ENCODE results near the gene TGM2. TPM values are rescaled to one million over a fixed set of nuclear protein-coding genes. Genes with fewer than 3 reads are reported as not detected.

The TGM2 gene
- total RNA-seq, 2 experiments from 2014 or later, result 0.35 TPM

DNA sequence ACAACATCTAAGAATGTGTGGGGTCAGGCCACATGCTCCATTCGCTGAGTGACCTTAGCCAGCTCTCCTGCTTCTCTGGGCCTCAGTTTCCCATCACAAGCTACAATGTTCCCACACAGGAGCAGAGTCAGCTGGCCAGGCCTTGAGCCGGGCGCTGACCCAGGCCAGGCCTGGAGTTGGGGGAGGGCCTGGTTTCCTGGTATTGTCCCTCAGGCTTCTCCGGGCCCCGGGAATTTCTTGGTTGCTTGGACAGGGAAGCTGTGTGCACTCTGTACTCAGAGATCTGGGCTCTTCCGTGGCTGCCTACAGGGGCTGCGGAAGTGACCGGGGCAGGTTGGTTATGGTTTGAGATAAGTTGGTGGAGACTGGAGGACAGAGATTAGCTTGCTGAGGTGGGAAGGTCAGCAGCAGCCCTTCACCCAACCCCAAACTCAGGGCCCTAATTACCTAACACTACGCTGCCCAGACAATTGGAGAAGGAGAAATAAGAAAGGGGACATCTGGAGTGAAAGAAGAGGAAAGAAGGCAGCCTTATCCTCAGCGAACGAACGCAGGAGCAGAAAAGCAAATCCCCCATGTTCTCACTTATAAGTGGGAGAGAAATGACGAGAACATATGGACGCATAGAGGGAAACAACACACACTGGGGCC is 6.2 kb downstream of the TGM2 start:
- DNase-seq (no peak), ATAC-seq (no peak)
- CTCF ChIA-PET, result no interaction called here
- peaks cover 13% of the 10 kb centered on the region for H3K27me3 Mint-ChIP-seq
- H3K36me3 Mint-ChIP-seq, result no peaks in the 10 kb centered on the region
- no peaks in the 10 kb centered on the region for H3K9me3 Mint-ChIP-seq (ENCODE audit: low read depth)
- no peak overlapping the region for H3K4me3 Mint-ChIP-seq
- peaks cover 12% of the 10 kb centered on the region for H3K4me1 Mint-ChIP-seq
- no peak overlapping the region for H3K27ac Mint-ChIP-seq

DNA sequence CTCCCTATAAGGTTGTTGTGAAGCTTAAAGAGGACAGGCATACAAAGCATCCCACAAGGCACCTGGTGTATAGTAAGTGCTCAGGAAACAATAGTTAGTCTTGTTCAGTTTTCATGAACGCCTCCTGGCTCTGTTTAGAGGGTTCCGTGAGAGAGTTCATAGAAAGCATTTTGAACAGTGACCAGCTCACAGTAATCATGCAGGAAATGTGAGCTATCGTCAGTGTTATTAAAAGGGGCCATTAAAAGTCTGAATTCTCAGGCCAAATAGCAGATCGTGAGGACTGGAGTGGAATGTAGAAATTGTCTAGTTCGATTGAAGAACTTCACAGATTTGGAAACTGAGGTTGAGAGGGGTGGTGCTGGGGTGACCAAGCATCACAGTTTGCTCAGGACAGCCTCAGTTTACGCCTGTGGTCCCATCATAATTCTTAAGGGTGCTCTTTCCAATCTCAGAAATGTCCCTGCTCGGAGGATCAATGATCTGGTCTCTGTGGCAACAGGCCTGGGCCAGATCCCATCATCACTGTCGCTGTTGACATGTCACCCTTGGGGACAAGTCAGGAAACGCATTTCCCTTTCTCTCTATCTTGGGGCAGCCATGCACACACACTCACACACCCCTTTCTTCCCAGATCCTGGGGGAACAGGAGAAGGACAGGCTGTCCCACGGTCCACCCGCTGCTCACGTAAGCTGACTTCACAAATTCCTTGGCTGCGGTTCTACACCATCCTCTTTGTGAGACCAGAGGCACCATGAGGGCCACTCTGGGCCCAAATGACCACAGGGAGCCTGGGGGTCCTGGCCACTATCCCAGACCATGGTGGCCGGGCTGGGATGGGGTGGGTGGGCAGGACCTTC is 7.2 kb downstream of the TGM2 start:
- CTCF ChIA-PET, result no interaction called here
- H3K27me3 Mint-ChIP-seq, result peaks cover 5% of the 10 kb centered on the region
- H3K27ac Mint-ChIP-seq, result no peak overlapping the region
- no peak for DNase-seq
- ATAC-seq, result no peak
- no peaks in the 10 kb centered on the region for H3K9me3 Mint-ChIP-seq (ENCODE audit: low read depth)
- H3K4me1 Mint-ChIP-seq, result peaks cover 20% of the 10 kb centered on the region
- H3K36me3 Mint-ChIP-seq, result no peaks in the 10 kb centered on the region
- no peak overlapping the region for H3K4me3 Mint-ChIP-seq

DNA sequence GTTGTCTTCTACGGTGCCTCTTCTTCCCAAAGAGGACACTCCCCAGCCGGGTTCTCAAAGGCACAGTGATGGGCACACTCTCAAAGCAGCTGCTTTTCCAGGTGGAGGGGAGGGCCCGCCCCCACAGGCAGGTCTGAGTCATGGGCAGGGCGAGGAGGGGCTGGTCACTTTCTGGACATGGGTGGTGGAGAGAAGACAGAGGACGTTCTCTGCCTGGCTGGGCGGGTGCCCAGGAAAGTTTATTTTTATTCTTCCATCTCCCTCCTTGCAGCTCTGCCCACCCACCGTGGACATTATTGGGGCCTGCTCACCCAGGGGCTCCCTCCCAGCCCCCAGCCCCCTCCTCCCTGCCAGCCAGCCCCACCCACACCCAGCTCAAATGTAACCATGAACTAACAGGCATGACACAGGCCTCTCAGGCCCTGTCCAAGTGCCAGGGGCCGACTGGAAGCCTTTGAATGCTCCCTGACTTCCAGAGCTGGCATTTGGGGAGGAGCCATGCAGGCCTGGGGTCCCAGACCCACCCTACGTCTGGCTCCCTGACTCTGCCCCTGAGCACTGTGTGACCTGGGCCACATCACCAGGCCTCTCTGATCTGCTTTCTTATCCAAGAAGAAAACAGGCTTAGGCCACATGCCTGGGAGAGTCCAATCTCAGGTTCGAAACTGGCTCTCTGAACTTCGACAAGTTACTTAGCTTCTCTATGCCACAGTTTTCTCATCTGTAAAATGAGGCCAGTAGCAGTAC is 8.0 kb downstream of the TGM2 start:
- no peaks in the 10 kb centered on the region for H3K9me3 Mint-ChIP-seq (ENCODE audit: low read depth)
- ATAC-seq (no peak), DNase-seq (no peak)
- peaks cover 28% of the 10 kb centered on the region for H3K4me1 Mint-ChIP-seq
- no peak overlapping the region for H3K4me3 Mint-ChIP-seq
- H3K36me3 Mint-ChIP-seq, result no peaks in the 10 kb centered on the region
- no peak overlapping the region for H3K27ac Mint-ChIP-seq
- no peaks in the 10 kb centered on the region for H3K27me3 Mint-ChIP-seq
- CTCF ChIA-PET, result no interaction called here

DNA sequence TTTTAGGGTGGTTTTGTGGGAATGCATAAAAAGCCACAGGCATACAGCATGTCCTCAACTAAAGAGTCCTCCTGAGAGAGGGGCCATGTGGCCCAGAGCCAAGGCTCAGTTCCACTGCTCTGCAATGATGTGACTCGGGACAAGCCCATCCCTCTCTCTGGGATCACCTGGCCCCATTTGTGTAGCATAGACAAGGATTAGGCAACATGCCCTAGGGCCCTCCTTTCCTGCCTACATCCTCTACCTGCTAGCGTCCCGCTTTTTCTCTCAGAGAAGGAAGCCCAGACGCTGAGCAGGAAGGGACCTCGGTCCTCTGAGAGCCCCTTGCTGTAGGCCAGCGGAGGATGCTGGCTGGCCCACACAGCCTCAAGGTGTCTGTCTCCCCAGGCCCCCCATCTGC is 8.8 kb downstream of the TGM2 start:
- no peaks in the 10 kb centered on the region for H3K9me3 Mint-ChIP-seq (ENCODE audit: low read depth)
- CTCF ChIA-PET, result no interaction called here
- H3K36me3 Mint-ChIP-seq, result no peaks in the 10 kb centered on the region
- no peak for DNase-seq
- H3K27me3 Mint-ChIP-seq, result no peaks in the 10 kb centered on the region
- peaks cover 31% of the 10 kb centered on the region for H3K4me1 Mint-ChIP-seq
- H3K27ac Mint-ChIP-seq, result no peak overlapping the region
- no peak for ATAC-seq
- no peak overlapping the region for H3K4me3 Mint-ChIP-seq

DNA sequence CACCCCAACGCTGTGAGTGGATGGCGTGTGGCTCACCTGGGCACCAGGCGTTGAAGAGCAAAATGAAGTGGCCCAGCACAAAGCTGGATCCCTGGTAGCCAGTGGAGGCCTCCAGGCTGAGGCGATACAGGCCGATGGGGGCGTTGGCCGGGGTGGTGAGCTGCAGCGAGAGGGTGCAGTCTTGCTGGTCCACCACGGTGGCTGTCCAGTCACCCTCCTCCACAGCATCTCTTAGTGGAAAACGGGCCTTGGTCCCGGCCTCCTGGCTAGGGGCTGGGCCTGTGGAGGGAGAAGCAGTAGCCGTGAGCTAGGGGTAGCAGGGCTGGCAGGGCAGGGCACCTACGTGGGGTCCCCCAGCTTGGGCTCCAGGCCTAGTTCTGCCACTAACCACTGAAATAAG is 9.3 kb downstream of the TGM2 start:
- no peak overlapping the region for H3K4me3 Mint-ChIP-seq
- H3K9me3 Mint-ChIP-seq (ENCODE audit: low read depth), result no peaks in the 10 kb centered on the region
- no peak for ATAC-seq
- H3K27me3 Mint-ChIP-seq, result no peaks in the 10 kb centered on the region
- peaks cover 26% of the 10 kb centered on the region for H3K4me1 Mint-ChIP-seq
- no peak for DNase-seq
- H3K27ac Mint-ChIP-seq, result no peak overlapping the region
- CTCF ChIA-PET, result no interaction called here
- H3K36me3 Mint-ChIP-seq, result no peaks in the 10 kb centered on the region

DNA sequence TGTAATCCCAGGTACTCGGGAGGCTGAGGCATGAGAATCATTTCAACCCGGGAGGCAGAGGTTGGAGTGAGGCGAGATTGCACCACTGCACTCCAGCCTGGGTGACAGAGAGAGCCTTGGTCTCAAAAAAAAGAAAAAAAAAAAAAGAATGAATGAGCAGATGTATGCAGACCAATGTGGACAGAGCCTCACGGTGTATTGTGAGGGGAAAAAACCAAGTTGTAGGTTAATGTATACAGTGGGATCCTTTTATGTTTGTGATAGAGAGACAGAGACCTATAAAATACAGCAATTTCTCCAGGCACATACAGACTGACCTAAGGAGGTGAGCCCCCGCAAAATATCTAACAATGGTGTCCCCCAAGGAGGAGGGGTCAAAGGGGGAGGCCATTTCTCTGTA is 11.7 kb downstream of the TGM2 start:
- DNase-seq (no peak), ATAC-seq (no peak)
- Mint-ChIP-seq H3K4me3 (no peak overlapping the region), H3K9me3 (ENCODE audit: low read depth) (no peaks in the 10 kb centered on the region), H3K36me3 (no peaks in the 10 kb centered on the region), H3K4me1 (peaks cover 23% of the 10 kb centered on the region), H3K27me3 (peaks cover 2% of the 10 kb centered on the region), H3K27ac (no peak overlapping the region)
- CTCF ChIA-PET, result interaction anchor here (1.0 to 1.4 kb wide), 2 partner anchors 10 kb away, joined by 3 read pairs; no protein-coding TSS in a partner anchor

DNA sequence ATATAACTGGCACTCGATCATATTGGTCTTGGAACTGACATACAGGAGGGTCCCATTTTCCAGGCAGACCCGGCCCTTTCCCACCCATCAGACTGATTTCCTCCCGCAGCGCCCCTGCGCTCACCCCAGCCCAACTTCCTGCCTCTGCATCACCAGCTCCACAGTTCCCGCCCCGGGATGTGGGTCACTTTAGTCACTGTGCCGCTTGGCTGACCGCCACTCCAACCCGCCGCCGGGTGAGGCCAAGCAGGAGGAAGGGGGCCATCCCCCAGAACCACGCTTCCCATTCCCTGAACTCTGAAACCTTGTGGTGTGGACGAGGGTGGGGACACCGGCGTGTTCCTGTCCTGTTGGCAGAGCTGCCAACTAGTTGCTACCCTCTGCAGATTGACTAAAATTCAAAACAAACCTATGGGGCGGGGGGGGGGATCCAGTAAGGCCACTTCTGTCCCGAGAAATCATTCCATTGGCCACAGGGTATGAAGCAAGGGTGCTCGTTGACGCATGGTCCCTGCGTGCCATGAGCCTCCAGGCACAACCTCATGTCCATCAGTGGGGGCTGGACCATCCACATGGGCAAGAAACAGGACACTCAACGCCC is 12.3 kb downstream of the TGM2 start:
- peak overlapping the region; percentile 49 for H3K4me3 Mint-ChIP-seq
- no peaks in the 10 kb centered on the region for H3K9me3 Mint-ChIP-seq (ENCODE audit: low read depth)
- ATAC-seq, result peak; percentile 84
- CTCF ChIA-PET, result interaction anchor here (0.8 to 1.7 kb wide), 5 partner anchors 8 to 40 kb away, joined by 3 to 4 read pairs (median 3); no protein-coding TSS in a partner anchor
- peak; percentile 78 for DNase-seq
- peaks cover 23% of the 10 kb centered on the region for H3K4me1 Mint-ChIP-seq
- H3K27ac Mint-ChIP-seq, result peak overlapping the region; percentile 79
- peaks cover 2% of the 10 kb centered on the region for H3K27me3 Mint-ChIP-seq
- H3K36me3 Mint-ChIP-seq, result no peaks in the 10 kb centered on the region

DNA sequence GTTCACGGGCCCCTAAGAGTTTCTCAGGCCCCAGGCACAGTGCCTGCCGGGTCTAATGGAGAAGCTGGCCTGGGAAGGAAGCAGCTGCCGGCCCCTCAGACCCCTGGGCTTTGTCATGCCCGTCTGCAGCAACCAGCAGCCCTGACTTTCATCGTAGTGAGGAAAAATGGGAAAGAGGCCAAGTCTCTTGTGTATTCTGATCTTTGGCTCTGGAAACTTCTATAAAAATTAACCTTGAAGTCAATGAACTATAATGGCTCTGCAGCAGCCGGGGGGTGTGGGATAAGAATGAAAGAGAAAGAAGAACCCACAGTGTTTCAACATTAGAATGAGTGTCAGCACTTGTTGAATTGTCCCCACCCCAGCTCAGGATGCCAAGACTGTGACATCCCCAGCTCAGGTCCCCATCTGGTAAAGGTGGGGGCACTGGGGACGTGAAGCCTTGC is 12.9 kb downstream of the TGM2 start:
- peaks cover 23% of the 10 kb centered on the region for H3K4me1 Mint-ChIP-seq
- peak; percentile 74 for ATAC-seq
- peaks cover 2% of the 10 kb centered on the region for H3K27me3 Mint-ChIP-seq
- no peak for DNase-seq
- H3K9me3 Mint-ChIP-seq (ENCODE audit: low read depth), result no peaks in the 10 kb centered on the region
- H3K27ac Mint-ChIP-seq, result peak overlapping the region; percentile 79
- no peaks in the 10 kb centered on the region for H3K36me3 Mint-ChIP-seq
- CTCF ChIA-PET, result interaction anchor here (0.8 to 1.7 kb wide), 5 partner anchors 8 to 39 kb away, joined by 3 to 4 read pairs (median 3); no protein-coding TSS in a partner anchor
- H3K4me3 Mint-ChIP-seq, result peak overlapping the region; percentile 49

DNA sequence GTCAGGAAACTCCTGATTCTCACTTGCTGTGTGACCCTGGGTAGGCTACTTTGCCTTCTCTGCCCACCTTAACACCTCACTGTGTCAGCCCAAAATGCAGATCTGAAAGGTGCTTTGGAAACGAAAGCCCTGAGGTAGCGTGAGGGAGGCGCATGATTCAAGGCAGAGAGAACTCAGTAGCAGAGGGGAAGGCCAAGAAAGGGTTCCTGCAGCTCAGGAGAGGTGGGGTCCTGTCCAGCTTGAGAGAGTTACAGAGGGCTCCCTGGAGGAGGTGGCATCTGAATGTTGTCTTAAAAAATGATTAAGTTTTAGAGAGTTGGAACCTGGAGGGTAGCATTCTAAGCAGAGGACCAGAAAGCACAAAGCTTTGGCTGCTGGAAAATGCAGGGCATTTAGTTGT is 13.6 kb downstream of the TGM2 start:
- Mint-ChIP-seq H3K27ac (peak overlapping the region; percentile 37), H3K27me3 (peaks cover 2% of the 10 kb centered on the region), H3K4me3 (no peak overlapping the region), H3K9me3 (ENCODE audit: low read depth) (no peaks in the 10 kb centered on the region), H3K36me3 (no peaks in the 10 kb centered on the region), H3K4me1 (peaks cover 23% of the 10 kb centered on the region)
- DNase-seq (no peak), ATAC-seq (no peak)
- CTCF ChIA-PET, result interaction anchor here (1.4 to 1.7 kb wide), 3 partner anchors 16 to 38 kb away, joined by 3 to 4 read pairs (median 3); no protein-coding TSS in a partner anchor

DNA sequence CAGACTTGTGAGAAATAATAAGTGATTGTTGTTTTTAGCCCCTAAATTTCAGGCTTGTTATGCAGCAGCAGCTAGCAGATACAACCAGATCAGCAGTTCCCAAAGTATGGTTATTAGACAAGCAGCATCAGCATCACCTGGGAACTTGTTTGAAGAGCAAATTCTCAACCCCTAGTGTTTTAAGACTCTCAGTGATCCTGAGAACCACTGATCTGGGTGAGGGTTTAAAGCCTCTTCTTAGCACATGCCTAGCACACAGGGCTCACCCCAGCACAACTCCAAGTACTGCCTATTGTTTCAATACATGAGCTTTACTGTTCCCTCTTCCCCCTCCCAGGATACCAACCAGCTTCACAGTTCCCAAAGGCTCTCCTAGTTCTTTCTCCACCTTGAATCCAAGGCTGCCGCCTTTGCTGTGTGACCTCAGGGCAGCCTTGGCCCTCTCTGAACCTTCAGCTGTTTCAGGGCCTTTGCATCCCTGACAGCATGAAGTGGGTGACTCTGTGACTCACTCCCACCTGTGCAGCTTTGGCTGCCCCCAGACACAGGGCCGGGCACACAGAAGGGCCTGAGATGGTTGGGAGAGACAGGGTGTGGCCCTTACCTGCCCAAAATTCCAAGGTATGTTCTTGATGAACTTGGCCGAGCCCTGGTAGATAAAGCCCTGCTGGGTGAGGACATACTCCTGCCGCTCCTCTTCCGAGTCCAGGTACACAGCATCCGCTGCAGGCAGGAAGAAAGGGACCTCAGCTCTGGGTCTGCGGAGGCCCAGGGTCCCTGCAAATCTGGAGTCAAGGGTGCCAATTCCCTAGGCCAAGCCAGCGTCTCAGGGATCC is 14.5 kb downstream of the TGM2 start:
- no peaks in the 10 kb centered on the region for H3K9me3 Mint-ChIP-seq (ENCODE audit: low read depth)
- CTCF ChIA-PET, result interaction anchor here (1.0 to 1.7 kb wide), 4 partner anchors 14 to 93 kb away, joined by 3 to 4 read pairs (median 3); no protein-coding TSS in a partner anchor
- H3K36me3 Mint-ChIP-seq, result no peaks in the 10 kb centered on the region
- no peak overlapping the region for H3K4me3 Mint-ChIP-seq
- DNase-seq (no peak), ATAC-seq (no peak)
- H3K27ac Mint-ChIP-seq, result no peak overlapping the region
- H3K27me3 Mint-ChIP-seq, result peaks cover 2% of the 10 kb centered on the region
- H3K4me1 Mint-ChIP-seq, result peaks cover 23% of the 10 kb centered on the region

DNA sequence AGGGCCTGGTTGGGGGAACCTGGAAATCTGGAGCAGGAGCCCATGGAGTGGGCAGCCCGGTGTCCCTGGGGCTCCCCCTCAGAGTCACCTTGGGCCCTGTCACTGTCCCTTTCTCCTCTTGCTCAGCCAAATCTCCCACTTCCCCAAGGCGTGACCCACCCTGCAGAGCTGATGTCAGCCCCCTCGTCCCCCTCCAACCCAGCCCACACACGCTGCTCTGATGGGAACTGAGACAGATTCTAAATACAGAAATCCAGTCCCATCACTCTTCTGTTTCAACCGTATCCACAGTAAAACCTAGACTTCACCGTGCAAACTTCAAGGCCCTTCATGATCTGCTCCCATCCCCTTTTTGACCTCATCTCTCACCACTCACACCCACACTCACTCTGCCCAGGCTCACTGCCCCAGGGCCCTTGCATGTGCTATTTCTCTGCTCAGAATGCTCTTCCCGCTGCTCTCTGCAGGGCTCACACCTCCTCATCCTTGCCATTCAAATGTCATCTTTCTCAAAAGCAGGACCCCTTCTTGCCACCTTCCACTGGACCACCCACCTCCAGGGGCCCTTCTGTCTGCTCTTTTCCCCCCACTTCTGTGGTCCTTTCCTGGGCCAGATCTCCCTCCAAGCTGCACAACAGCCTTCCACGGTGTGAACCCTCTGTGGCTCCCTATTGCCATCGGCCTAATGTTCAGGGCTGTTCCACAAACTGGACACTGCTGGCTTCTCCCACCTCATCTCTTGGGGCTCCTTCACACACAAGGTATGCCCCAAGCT is 16.6 kb downstream of the TGM2 start:
- Mint-ChIP-seq H3K9me3 (ENCODE audit: low read depth) (no peaks in the 10 kb centered on the region), H3K4me1 (peaks cover 26% of the 10 kb centered on the region), H3K27me3 (peaks cover 2% of the 10 kb centered on the region), H3K36me3 (no peaks in the 10 kb centered on the region), H3K27ac (no peak overlapping the region), H3K4me3 (no peak overlapping the region)
- CTCF ChIA-PET, result no interaction called here
- no peak for ATAC-seq
- no peak for DNase-seq

DNA sequence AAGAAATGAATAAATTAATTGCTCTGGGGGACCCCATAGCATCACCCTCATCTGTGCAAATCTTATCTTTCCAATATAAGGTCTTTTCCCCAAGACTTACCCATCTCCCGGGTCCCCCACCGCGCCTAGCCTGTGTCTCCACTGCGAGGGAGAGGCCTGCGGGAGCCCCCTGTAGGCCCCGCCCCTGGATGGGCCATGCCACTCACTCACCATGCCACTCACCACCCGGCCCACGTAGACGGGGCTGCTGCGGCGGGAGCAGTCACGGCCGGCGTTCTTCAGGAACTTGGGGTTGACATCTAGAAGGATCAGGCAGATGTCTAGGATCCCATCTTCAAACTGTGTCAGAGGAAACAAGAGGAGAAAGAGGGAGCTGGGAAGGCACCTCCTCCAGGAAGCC is 17.3 kb downstream of the TGM2 start:
- Mint-ChIP-seq H3K27ac (no peak overlapping the region), H3K27me3 (peaks cover 2% of the 10 kb centered on the region), H3K9me3 (ENCODE audit: low read depth) (no peaks in the 10 kb centered on the region), H3K4me1 (peaks cover 20% of the 10 kb centered on the region), H3K36me3 (no peaks in the 10 kb centered on the region), H3K4me3 (no peak overlapping the region)
- CTCF ChIA-PET, result no interaction called here
- no peak for DNase-seq
- ATAC-seq, result no peak

Measured in activated CD8-positive, alpha-beta memory T cell treated with anti-CD3 and anti-CD28 coated beads, Interleukin-2, amount 10 ng/mL, durations not matched to agents 7 days and 5 days (primary cell).